Loucy (cell line): ENCODE data around the gene OR8A1.

ENCODE experiments used
- CTCF ChIP-seq: fragments of 200-600 bp; sonication (generic); conservative IDR thresholded peaks from 2 replicates; pipeline ENCODE4 v1.5.1; 2014; ENCODE audit warnings: mild to moderate bottlenecking, antibody characterized with exemption, low read length
- EZH2phosphoT487 ChIP-seq: fragments of 200-600 bp; IDR thresholded peaks from 2 replicates; pipeline ENCODE4 v1.6.1; 2018; ENCODE audit warnings: antibody characterized with exemption, mild to moderate bottlenecking, moderate library complexity, borderline replicate concordance

DNA sequence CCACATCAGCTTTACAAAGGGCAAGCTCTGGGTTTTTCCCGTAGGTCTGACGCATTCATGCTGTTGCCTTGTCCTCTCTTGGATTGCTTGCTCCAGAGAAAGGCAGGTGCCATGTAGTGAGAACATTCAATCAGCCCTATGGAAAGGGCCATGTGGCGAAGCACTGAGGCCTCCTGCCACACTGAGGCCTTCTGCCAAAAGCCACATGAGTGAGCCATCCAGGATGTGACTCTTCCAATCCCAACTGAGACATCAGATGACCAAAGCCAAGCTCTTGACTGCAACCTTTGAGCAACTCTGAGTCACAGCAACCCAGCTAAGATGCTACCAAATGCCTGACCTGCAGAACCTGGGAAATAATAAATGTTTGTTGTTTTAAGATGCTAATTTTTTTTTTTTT, 32.4 kb downstream of the OR8A1 start:
- TF ChIP-seq CTCF (no peak), EZH2phosphoT487 (no peak)
